NCI-H128 (cell line): ENCODE results near the gene LRRC75A.
"Not testable (repeated sequence)": the region's sequence is repeated elsewhere in the genome, so short reads cannot be mapped to it uniquely, and the experiment has no call there.

Source experiments
- DNase-seq: peaks from one replicate; lab custom pipeline; 2025; ENCODE audit not compliant: unreplicated experiment; lab: John Stamatoyannopoulos, UW

LRRC75A gene

GRCh38 chr17:16455997-16456741, 35.8 kb downstream of the LRRC75A start:
- DNase-seq: no peak

DNA sequence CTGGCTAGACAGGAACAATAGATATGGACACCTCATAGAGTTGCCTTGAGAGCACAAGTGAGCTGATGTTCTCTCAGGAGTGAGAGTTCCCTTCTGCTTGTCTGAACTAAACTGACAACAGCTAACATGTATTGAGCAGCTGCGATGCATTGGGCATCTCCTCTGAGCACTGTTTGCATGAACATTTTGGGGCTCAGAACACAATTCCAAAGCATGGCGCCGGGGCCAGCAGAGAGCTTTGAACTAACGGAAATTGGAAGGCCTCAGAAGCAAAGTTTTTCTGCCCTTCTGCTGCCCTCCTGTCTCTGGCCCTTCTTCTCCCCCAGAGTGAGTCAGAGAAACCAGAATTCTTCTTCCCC, 38.5 kb downstream of the LRRC75A start:
- DNase-seq: no peak

DNA sequence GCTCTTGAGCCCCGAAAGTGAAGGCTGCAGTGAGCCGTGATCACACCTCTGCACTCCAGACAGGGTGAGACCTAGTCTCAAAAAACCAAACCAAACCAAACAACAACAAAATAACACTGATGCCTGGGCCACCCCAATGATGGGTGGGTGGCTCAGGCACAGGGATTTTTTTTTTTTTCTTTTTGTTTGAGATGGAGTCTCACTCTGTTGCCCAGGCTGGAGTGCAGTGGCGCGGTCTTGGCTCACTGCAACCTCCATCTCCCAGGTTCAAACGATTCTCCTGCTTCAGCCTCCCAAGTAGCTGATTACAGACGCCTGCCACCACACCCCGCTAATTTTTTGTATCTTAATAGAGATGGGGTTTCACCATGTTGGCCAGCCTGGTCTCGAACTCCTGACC, 39.7 kb downstream of the LRRC75A start:
- DNase-seq: not testable (repeated sequence)

- DNase-seq: no peak
Observed at GRCh38 chr17:16450028-16450427, 42.0 kb downstream of the LRRC75A start.

DNA sequence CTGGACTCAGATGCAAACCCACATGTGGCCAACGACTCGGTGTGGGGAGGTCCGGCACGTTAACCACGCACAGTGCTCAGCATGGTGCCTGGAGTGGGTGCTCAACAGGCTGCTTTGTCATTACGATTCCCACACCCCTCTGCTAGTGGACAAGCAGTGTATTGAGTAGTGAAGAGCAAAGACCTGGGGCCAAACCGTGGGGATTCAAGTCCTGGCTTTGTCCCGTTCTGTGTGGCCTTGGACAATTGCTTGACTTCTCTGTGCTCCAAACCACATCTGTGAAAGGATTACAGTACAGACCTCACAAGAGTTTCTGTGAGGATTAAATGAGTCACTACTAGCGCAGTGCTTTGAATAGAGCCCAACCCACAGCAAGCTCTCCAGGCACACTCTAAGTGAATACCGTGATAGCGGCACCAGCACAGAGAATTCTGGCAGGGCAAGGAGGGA, 42.8 kb downstream of the LRRC75A start:
- no peak for DNase-seq

DNA sequence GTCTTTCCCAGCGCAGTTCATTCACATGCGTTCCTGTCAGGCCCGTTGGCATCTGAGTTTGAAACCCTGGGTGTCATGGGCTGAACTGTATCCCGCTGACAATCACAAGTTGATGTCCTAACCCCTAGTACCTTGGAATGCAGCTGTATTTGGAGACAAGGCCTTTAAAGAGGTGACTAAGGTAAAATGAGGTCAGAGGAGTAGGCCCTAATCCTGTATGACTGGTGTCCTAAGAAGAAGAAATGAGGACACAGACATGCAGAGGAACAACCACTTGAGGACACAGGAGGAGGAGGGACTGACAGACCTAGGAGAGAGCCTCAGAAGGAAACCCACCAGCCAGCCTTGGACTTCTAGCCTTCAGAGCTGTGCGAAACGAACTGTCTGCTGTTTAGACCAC, 43.5 kb downstream of the LRRC75A start:
- no peak for DNase-seq

DNA sequence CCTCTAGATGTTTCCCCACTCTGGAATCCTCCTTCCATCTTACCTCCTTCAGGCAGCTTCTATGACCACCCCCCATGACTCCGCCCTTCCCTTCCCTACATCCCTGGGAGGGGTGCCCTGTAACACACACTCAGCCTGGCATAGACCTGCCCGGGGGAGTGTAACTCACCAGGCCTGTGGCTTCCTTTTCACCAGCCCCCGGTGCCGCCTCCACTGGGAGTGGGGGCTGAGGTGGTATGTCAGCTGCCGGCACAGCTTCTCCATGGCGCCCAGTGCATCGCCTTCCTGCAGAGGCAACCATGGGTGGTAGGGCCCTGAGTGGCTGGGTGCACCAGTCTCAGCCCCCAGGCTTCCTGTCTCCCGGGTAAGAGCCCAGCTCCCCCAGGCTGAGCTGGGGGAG, 44.3 kb downstream of the LRRC75A start:
- no peak for DNase-seq

- DNase-seq: no peak
Observed at GRCh38 chr17:16446338-16446983, 45.5 kb downstream of the LRRC75A start.

DNA sequence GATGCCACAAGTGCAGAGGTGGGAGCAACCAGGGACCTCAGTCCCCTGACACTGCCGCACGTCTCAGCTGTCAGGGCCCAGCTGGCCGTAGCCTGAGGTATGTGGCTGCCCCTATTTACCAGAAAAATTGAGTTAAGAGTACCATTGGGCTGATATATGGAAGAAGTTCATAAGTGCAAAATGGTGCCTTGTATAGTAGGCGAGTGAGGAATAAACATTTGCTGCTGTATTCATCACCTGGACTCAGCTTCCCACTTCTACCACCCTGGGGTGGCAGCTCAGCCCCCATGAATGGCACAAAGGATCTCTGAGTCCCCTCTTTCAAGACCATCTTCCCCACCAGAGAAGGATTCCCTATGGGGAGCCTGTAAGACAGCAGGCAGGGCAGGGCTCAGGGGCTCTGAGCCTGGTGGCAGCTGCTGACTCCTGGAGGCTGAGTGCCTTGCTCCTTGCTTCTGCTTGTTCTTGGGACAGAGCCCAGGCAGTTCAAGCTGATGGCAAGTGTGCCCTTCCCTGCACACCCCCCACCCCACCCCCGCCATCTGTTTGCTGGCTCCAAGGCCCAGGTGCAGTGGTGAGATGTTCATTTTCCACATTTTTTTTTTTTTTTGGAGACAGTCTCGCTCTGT, 47.6 kb downstream of the LRRC75A start:
- DNase-seq: no peak

DNA sequence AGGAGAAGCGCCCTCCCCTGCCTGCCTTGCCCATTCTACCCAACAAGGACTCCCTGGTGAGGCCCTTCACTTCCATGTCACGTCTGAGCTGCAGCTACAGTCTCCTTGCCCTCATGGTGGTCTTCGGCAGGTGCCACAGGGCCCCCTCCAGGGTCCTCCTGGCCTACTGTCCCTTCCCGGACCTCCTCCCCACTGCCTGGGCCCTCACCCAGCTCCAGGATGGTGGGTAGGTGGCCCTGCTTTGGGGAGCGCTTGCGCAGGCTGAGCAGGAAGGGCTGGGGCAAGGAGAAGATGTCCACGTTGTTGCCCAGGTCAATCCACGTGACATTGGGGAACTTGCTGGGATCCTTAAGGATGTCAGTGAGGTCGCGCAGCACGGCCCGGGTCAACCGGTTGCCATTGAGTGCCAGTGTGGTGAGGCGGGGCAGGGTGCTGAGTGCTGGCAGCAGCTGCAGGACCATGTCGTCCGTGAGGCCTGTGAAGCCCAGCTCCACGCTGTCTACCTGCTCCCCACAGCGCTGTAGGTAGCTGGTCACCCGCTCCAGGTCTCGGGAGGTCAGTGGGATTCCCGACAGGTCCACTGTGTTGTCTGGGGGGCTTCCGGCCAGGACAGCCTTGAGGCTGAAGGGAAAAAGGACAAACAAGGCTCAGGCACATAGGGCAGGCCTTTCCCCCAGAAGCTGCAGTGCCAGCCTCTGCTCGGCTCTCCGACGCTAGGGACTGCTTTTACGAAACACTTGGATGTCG, 48.3 kb downstream of the LRRC75A start:
- no peak for DNase-seq

DNA sequence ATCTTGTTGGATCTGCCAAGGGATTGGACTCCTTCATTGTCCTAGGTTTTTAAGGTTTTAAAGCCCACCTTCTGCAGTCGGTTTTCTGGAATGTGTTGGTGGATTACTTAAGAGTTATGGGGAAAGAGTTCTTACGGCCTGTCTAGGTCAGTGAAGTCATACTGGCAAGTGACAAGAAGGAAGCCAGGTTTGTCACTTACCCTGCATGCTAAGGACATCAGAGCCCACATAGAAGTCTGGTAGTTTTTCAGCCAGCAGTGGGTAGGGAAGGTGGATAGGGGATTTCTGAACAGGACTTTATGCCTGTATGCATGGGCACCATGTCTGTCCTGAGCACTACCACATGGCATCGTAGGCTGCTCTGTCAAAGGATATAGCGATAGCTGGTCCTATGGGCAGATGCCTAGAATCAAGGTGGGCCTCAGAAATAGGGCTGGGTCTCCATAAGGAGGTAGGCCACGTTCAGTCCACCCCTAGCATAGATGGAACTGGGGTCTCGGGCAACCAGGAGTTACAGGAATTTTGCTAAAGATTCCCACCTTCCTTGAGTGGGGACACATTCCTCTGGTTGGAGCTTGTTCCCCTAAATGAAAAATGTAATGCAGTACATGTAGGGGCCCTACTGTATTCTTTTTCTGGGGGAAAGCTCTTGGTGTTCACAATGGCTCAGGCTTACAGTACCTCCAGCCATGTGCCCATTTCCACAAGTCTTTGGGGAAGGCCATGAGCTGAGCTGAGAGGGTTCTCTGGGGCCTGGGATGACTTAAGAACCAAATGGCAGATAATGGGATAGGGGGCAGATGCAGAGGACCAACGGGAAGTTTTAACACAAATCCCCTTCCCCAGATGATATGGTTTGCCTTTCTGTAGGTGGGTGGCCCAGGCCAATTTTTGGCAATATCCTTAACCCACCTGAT, 49.1 kb downstream of the LRRC75A start:
- no peak for DNase-seq

DNA sequence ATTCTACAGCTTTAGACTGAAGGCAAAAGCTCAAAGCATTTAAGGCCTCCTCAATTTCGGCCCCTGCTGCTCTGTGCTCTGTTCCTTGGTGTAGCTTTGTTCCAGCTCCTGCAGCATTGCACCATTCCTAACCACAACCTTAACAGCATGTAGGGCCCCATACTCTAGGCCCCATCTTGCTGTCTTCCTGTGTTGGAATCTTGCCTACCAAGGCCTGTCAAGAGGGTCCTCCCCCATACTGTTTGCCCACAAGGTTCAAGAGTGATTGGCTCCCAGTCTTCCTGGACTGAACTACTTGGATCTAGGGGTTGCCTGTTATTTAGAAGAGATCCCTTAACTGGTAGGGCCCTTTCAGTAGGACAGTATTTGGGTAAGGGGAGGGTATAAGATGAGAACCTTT, 49.9 kb downstream of the LRRC75A start:
- no peak for DNase-seq

- DNase-seq: no peak
Observed at GRCh38 chr17:16440901-16441629, 50.9 kb downstream of the LRRC75A start.

DNA sequence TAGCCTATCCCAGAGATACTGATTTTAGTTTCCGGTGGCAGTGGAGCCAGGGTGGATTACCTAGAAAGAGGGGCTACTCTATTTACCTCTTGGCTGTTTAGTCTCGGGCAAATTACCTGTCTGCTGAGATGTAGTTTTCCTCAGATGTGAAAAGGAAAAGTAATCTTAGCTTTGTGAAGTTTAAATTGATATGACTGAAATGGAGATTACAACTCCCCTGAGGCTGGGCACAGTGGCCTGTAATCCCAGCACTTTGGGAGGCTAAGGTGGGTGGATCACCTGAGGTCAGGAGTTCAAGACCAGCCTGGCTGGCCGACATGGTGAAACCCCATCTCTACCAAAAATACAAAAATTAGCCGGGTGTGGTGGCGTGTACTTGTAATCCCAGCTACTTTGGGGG, 51.6 kb downstream of the LRRC75A start:
- not testable (repeated sequence) for DNase-seq

GRCh38 chr17:16439811-16440351, 52.1 kb downstream of the LRRC75A start:
- no peak for DNase-seq

DNA sequence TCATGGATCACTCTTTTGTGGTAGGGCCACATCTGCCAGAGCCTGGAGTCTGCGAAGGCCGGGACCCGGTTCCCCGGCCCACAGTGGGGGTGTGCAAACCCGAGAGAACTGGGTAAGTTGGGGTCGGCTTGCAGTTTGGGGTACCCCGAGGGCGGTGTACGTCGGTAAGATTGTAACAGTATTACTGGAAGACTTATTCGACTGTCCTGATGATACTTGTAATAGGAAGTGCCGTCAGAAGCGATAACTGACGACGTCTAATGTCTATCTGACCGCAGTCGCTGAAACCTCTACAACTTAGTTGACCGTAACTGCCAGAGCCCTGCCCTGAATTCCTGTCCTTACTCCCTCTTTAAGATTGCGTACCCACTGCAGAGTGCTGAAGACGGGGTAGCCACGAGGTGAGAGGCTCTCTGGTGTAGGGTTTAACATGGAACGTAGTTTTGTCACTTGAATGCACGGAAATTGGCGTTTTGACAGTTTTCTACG, 52.6 kb downstream of the LRRC75A start:
- DNase-seq: no peak

GRCh38 chr17:16438557-16439302, 53.3 kb downstream of the LRRC75A start:
- peak; percentile 95 for DNase-seq

DNA sequence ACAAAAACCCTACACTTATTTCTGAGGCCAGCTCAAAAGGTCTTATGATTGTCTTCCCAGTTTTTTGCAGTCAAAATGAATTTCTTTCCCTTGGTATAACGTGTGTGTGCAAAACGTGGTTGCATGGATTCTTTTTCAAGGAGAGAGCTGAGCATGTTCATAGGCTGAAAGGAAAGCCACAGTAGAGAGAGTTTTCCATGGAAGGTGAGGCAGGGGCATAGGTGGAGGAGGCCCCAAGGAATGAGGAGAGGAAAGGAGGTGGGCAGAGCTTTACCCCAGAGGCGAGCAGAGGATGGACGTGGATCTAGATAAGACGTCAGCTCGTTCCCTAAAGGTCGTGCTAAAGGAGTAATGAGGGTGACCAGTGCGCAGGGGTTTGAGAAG, 53.8 kb downstream of the LRRC75A start:
- DNase-seq: no peak

GRCh38 chr17:16437083-16437482, 54.9 kb downstream of the LRRC75A start:
- no peak for DNase-seq
